H9 (cell line): ENCODE measurements around the gene CCT7. TPM values are rescaled to one million over a fixed set of nuclear protein-coding genes. Genes with fewer than 3 reads are reported as not detected.
A peak's percentile ranks its signal among the peaks of the same experiment; 100 is the strongest.

ENCODE experiments used
- DNase-seq: peaks from one replicate; pipeline ENCODE4 v3.0.0-alpha.2; 2017
- H2AFZ ChIP-seq: one replicate; pipeline ENCODE4 v1.6.1; 2013; ENCODE audit warnings: mild to moderate bottlenecking, low read length, control low read depth, moderate library complexity
- H2AK5ac ChIP-seq: 2 replicates; pipeline ENCODE4 v1.6.1; 2013; ENCODE audit warnings: low read length, control low read depth, mixed read lengths; ENCODE audit not compliant: insufficient read length
- H2BK120ac ChIP-seq: one replicate; pipeline ENCODE4 v1.6.1; 2013; ENCODE audit warnings: low read depth, mild to moderate bottlenecking, low read length, control low read depth, inconsistent platforms; ENCODE audit not compliant: poor library complexity, severe bottlenecking
- H2BK12ac ChIP-seq: 2 replicates; pipeline ENCODE4 v1.6.1; 2013; ENCODE audit warnings: low read length, control low read depth, mixed read lengths, low read depth; ENCODE audit not compliant: insufficient read length
- H2BK15ac ChIP-seq: 2 replicates; pipeline ENCODE4 v1.6.1; 2013; ENCODE audit warnings: low read depth, low read length, control low read depth
- H2BK20ac ChIP-seq: one replicate; pipeline ENCODE4 v1.6.1; 2013; ENCODE audit warnings: low read depth, mild to moderate bottlenecking, low read length, control low read depth, inconsistent platforms; ENCODE audit not compliant: poor library complexity, severe bottlenecking
- H2BK5ac ChIP-seq: 2 replicates; pipeline ENCODE4 v1.6.1; 2013; ENCODE audit warnings: low read length, control low read depth, mixed read lengths; ENCODE audit not compliant: insufficient read length
- H3K14ac ChIP-seq: 2 replicates; pipeline ENCODE4 v1.6.1; 2013; ENCODE audit warnings: low read length, control low read depth; ENCODE audit not compliant: insufficient read depth
- H3K18ac ChIP-seq: 2 replicates; pipeline ENCODE4 v1.6.1; 2013; ENCODE audit warnings: low read depth, mild to moderate bottlenecking, mixed read lengths, low read length, control low read depth; ENCODE audit not compliant: insufficient read length
- H3K23ac ChIP-seq: 2 replicates; pipeline ENCODE4 v1.6.1; 2013; ENCODE audit warnings: low read length, control low read depth, mixed read lengths, low read depth; ENCODE audit not compliant: insufficient read length
- H3K23me2 ChIP-seq: 2 replicates; pipeline ENCODE4 v1.6.1; 2013; ENCODE audit warnings: low read depth, mild to moderate bottlenecking, mixed read lengths, low read length, control low read depth; ENCODE audit not compliant: insufficient read length, poor library complexity, severe bottlenecking
- H3K27ac ChIP-seq: 2 replicates; pipeline ENCODE4 v1.5.1; 2013; ENCODE audit warnings: low read length, control low read depth, mixed read lengths, low read depth; ENCODE audit not compliant: insufficient read length
- H3K27me3 ChIP-seq: 2 replicates; pipeline ENCODE4 v1.6.1; 2013; ENCODE audit warnings: low read length, control low read depth, inconsistent platforms; ENCODE audit not compliant: insufficient read depth
- H3K4ac ChIP-seq: 2 replicates; pipeline ENCODE4 v1.6.1; 2013; ENCODE audit warnings: low read depth, mild to moderate bottlenecking, control low read depth, inconsistent platforms, low read length, moderate library complexity
- H3K4me1 ChIP-seq: 2 replicates; pipeline ENCODE4 v1.6.1; 2013; ENCODE audit warnings: low read length, control low read depth, inconsistent platforms; ENCODE audit not compliant: insufficient read depth
- H3K4me2 ChIP-seq: 2 replicates; pipeline ENCODE4 v1.6.1; 2013; ENCODE audit warnings: low read length, control low read depth, mixed read lengths; ENCODE audit not compliant: insufficient read length, insufficient read depth
- H3K56ac ChIP-seq: 2 replicates; pipeline ENCODE4 v1.6.1; 2013; ENCODE audit warnings: low read depth, mild to moderate bottlenecking, mixed read lengths, low read length, control low read depth; ENCODE audit not compliant: insufficient read length
- H3K79me1 ChIP-seq: 2 replicates; pipeline ENCODE4 v1.6.1; 2013; ENCODE audit warnings: low read depth, mild to moderate bottlenecking, moderate library complexity, low read length, control low read depth, inconsistent platforms; ENCODE audit not compliant: insufficient read depth, poor library complexity, severe bottlenecking
- H3K79me2 ChIP-seq: 2 replicates; pipeline ENCODE4 v1.6.1; 2013; ENCODE audit warnings: low read length, control low read depth, inconsistent platforms; ENCODE audit not compliant: insufficient read depth
- H3K9ac ChIP-seq: 2 replicates; pipeline ENCODE4 v1.6.1; 2013; ENCODE audit warnings: low read length, control low read depth, mixed read lengths; ENCODE audit not compliant: insufficient read length; ENCODE audit errors: extremely low read depth
- H3K9me3 ChIP-seq: one replicate; pipeline ENCODE4 v1.6.1; 2013; ENCODE audit warnings: low read depth, low read length, inconsistent platforms; ENCODE audit not compliant: control insufficient read depth
- H3T11ph ChIP-seq: one replicate; pipeline ENCODE4 v1.6.1; 2013; ENCODE audit warnings: mild to moderate bottlenecking, low read length, control low read depth, inconsistent platforms
- H4K20me1 ChIP-seq: one replicate; pipeline ENCODE4 v1.6.1; 2013; ENCODE audit not compliant: control insufficient read depth, insufficient read length, insufficient read depth
- H4K5ac ChIP-seq: 2 replicates; pipeline ENCODE4 v1.6.1; 2013; ENCODE audit warnings: low read depth, mild to moderate bottlenecking, mixed read lengths, low read length, control low read depth; ENCODE audit not compliant: insufficient read length
- H4K8ac ChIP-seq: replicated peaks from 2 replicates; pipeline ENCODE4 v1.6.1; 2013; ENCODE audit warnings: low read length, control low read depth, mixed read lengths, low read depth; ENCODE audit not compliant: insufficient read length
- H4K91ac ChIP-seq: 2 replicates; pipeline ENCODE4 v1.6.1; 2013; ENCODE audit warnings: low read depth, mild to moderate bottlenecking, moderate library complexity, mixed read lengths, low read length, control low read depth; ENCODE audit not compliant: insufficient read length
- H3K27ac Mint-ChIP-seq, 3 experiments: 2 replicates in 2 of 3; 3 replicates in 1 of 3; pipeline ENCODE4 v1.8.0; 2020 to 2021; ENCODE audit warnings: mixed read lengths in 3 of 3, mild to moderate bottlenecking in 1 of 3, moderate library complexity in 1 of 3
- H3K27me3 Mint-ChIP-seq: 2 replicates; pipeline ENCODE4 v1.8.0; 2021; ENCODE audit warnings: low read depth, mild to moderate bottlenecking, moderate library complexity, mixed read lengths
- H3K36me3 Mint-ChIP-seq, 3 experiments: 2 replicates in 2 of 3; 3 replicates in 1 of 3; pipeline ENCODE4 v1.8.0; 2020 to 2021; ENCODE audit warnings: low read depth in 3 of 3, mixed read lengths in 3 of 3; ENCODE audit not compliant: insufficient read depth in 1 of 3
- H3K4me1 Mint-ChIP-seq, 2 experiments: 2 replicates each; pipeline ENCODE4 v1.8.0; 2020; ENCODE audit warnings: mixed read lengths in 2 of 2
- H3K4me3 Mint-ChIP-seq, 2 experiments: 2 replicates in 1 of 2; 3 replicates in 1 of 2; pipeline ENCODE4 v1.8.0; 2020 to 2021; ENCODE audit warnings: mild to moderate bottlenecking in 2 of 2, mixed read lengths in 2 of 2, moderate library complexity in 1 of 2
- H3K9me3 Mint-ChIP-seq, 2 experiments: 2 replicates in 1 of 2; 3 replicates in 1 of 2; pipeline ENCODE4 v1.8.0; 2020; ENCODE audit warnings: mild to moderate bottlenecking in 2 of 2, mixed read lengths in 2 of 2, moderate library complexity in 1 of 2
- WGBS: extraction: QIAGEN DNeasy Blood & Tissue Kit; methylation state at CpG from one replicate; pipeline ENCODE4 v1.1.7; 2013; ENCODE audit warnings: missing lambda C conversion rate, low lambda C conversion rate, mixed read lengths; ENCODE audit not compliant: insufficient read length; ENCODE audit errors: extremely low coverage; 5-methylcytosine and 5-hydroxymethylcytosine counted together
- total RNA-seq: library from RNA; stranded (reverse); gene quantifications from 2 replicates; pipeline ENCODE4 v1.2.1, GENCODE V29; 2021
- TF ChIP-seq, protein P1 (sequence below): fragments of 200-600 bp; sonication (generic); conservative IDR thresholded peaks from 3 replicates; pipeline ENCODE4 v1.8.0; 2021; ENCODE audit warnings: antibody characterized with exemption, mild to moderate bottlenecking

Gene CCT7
- total RNA-seq, 1 experiment from 2014 or later, result 500 TPM

DNA sequence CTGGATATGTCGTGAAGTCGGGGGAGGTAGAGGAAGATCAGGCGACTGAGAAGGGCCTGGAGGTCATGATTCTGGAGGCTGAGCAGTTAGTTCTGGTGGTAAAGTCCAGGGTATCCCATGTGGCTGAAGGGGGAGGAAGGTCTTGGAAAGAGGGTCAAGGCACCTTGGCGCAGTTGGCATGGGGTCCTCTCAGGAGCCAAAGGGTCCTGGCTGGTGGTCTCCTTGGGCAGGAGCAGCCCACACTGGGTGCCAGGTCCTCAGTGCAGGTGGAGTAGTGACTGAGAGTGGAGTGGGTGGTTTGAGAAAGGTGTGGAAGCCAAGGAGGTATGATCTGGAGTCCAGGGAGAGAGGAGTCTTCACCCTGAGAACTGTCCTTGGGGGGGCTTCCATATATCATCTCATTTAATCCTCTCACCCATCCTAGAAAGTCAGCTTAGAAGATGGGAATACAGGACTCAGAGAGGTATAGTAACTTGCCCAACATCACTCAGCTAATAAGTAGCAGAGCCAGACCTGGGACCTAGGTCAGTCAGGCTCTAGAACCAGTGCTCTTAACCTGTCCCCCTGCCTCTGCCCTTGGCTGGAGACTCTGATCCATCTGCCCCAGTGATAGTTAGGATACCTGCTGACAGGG lies 25.7 kb downstream of the CCT7 start:
- Histone ChIP-seq H3K79me2 (no peaks in the 10 kb centered on the region), H2BK120ac (no peak overlapping the region), H3K9ac (no peak overlapping the region), H3K27me3 (no peaks in the 10 kb centered on the region), H3K23ac (no peak overlapping the region), H3K4me2 (no peak overlapping the region), H2AK5ac (no peak overlapping the region), H2BK20ac (no peak overlapping the region), H2BK12ac (no peak overlapping the region), H3K79me1 (no peaks in the 10 kb centered on the region), H3K18ac (no peak overlapping the region), H4K91ac (no peak overlapping the region), H4K8ac (no peak overlapping the region), H3K56ac (no peak overlapping the region), H4K20me1 (no peaks in the 10 kb centered on the region), H3K4me1 (no peaks in the 10 kb centered on the region), H2BK5ac (no peak overlapping the region), H3K27ac (no peak overlapping the region), H3K23me2 (no peaks in the 10 kb centered on the region), H3K9me3 (no peaks in the 10 kb centered on the region), H3T11ph (no peak overlapping the region), H3K14ac (no peak overlapping the region), H3K4ac (no peak overlapping the region), H2AFZ (no peak overlapping the region), H2BK15ac (no peak overlapping the region), H4K5ac (no peak overlapping the region)
- H3K4me1 Mint-ChIP-seq, result peaks cover 17 to 18% of the 10 kb centered on the region in 2 experiments
- no CpG with 5 or more reads among the region's 4 CpGs for WGBS
- H3K9me3 Mint-ChIP-seq, result no peaks in the 10 kb centered on the region; a peak in 1 of 5 replicates
- TF ChIP-seq, protein P1, sequence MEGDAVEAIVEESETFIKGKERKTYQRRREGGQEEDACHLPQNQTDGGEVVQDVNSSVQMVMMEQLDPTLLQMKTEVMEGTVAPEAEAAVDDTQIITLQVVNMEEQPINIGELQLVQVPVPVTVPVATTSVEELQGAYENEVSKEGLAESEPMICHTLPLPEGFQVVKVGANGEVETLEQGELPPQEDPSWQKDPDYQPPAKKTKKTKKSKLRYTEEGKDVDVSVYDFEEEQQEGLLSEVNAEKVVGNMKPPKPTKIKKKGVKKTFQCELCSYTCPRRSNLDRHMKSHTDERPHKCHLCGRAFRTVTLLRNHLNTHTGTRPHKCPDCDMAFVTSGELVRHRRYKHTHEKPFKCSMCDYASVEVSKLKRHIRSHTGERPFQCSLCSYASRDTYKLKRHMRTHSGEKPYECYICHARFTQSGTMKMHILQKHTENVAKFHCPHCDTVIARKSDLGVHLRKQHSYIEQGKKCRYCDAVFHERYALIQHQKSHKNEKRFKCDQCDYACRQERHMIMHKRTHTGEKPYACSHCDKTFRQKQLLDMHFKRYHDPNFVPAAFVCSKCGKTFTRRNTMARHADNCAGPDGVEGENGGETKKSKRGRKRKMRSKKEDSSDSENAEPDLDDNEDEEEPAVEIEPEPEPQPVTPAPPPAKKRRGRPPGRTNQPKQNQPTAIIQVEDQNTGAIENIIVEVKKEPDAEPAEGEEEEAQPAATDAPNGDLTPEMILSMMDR, result no peak
- no peak overlapping the region for H3K27ac Mint-ChIP-seq
- H3K27me3 Mint-ChIP-seq, result no peaks in the 10 kb centered on the region; the same call in 1 of the 2 replicates
- no peak for DNase-seq
- H3K36me3 Mint-ChIP-seq, result peaks cover 13 to 42% (median 26%) of the 10 kb centered on the region in 3 experiments; a peak in 6 of 7 replicates
- H3K4me3 Mint-ChIP-seq, result peak overlapping the region in 1 of 2 experiments; percentile 8; a peak in 1 of 5 replicates
